Measurements from ENCODE around the gene CYLD.

The CYLD gene

GRCh38 chr16:50741781-50742575 lies at the start of gene CYLD:
CYLD (plus strand) TSS chr16:50742086; CDS start chr16:50749699, 7,613 bp downstream.
- DNase-seq (ENCODE audit: low spot score), result peak; percentile 91

- DNase-seq (ENCODE audit: low spot score), result no peak
These were observed 49.3 kb upstream of the CYLD start for GRCh38 chr16:50692644-50692998.

GRCh38 chr16:50692999-50693781 lies 48.7 kb upstream of the CYLD start, which contains the start of gene NOD2:
NOD2 (plus strand) TSS chr16:50693606; CDS start chr16:50699496, 5,890 bp downstream.
- DNase-seq (ENCODE audit: low spot score), result peak; percentile 30

GRCh38 chr16:50694206-50694605 lies 47.7 kb upstream of the CYLD start:
- no peak for DNase-seq (ENCODE audit: low spot score)

GRCh38 chr16:50695017-50696000 lies 46.6 kb upstream of the CYLD start:
- DNase-seq (ENCODE audit: low spot score), result no peak

GRCh38 chr16:50696126-50696525 lies 45.8 kb upstream of the CYLD start:
- DNase-seq (ENCODE audit: low spot score), result no peak

GRCh38 chr16:50696575-50697420 lies 45.1 kb upstream of the CYLD start:
- no peak for DNase-seq (ENCODE audit: low spot score)

- no peak for DNase-seq (ENCODE audit: low spot score)
These were observed 44.5 kb upstream of the CYLD start for GRCh38 chr16:50697421-50697715.

GRCh38 chr16:50697881-50698767 lies 43.8 kb upstream of the CYLD start:
- DNase-seq (ENCODE audit: low spot score), result no peak

- DNase-seq (ENCODE audit: low spot score), result no peak
These were observed 42.3 kb upstream of the CYLD start for GRCh38 chr16:50699326-50700159.

GRCh38 chr16:50702725-50703124 lies 39.2 kb upstream of the CYLD start:
- no peak for DNase-seq (ENCODE audit: low spot score)

GRCh38 chr16:50704245-50704644 lies 37.6 kb upstream of the CYLD start:
- no peak for DNase-seq (ENCODE audit: low spot score)

- DNase-seq (ENCODE audit: low spot score), result no peak
These were observed 36.3 kb upstream of the CYLD start for GRCh38 chr16:50705436-50706110.

GRCh38 chr16:50706250-50706649 lies 35.6 kb upstream of the CYLD start:
- DNase-seq (ENCODE audit: low spot score), result no peak

- no peak for DNase-seq (ENCODE audit: low spot score)
These were observed 33.4 kb upstream of the CYLD start for GRCh38 chr16:50708373-50709060.

GRCh38 chr16:50709061-50709684 lies 32.7 kb upstream of the CYLD start:
- DNase-seq (ENCODE audit: low spot score), result no peak

GRCh38 chr16:50709980-50710379 lies 31.9 kb upstream of the CYLD start:
- no peak for DNase-seq (ENCODE audit: low spot score)

GRCh38 chr16:50711040-50711439 lies 30.8 kb upstream of the CYLD start:
- no peak for DNase-seq (ENCODE audit: low spot score)

All from HuH-7 (cell line).